RWPE2 (cell line): Measurements from ENCODE around the gene SOX30.
A peak's percentile ranks its signal among the peaks of the same experiment; 100 is the strongest.
"Not testable (repeated sequence)": the region's sequence is repeated elsewhere in the genome, so short reads cannot be mapped to it uniquely, and the experiment has no call there.

ENCODE experiments used
- ATAC-seq: fragments of 200-7000 bp; cut with Tn5 transposase; 3 replicates; pipeline ENCODE4 v1.9.1; 2021; ENCODE audit warnings: low read depth
- DNase-seq: peaks from one replicate; pipeline ENCODE4 v3.0.0-alpha.2; 2020; ENCODE audit warnings: low spot score
- H3K27ac ChIP-seq: fragments of 450-650 bp; 2 replicates; pipeline ENCODE4 v1.5.1; 2017; ENCODE audit warnings: mild to moderate bottlenecking; ENCODE audit not compliant: poor library complexity, severe bottlenecking
- H3K27me3 ChIP-seq: fragments of 250-450 bp; sonication (Bioruptor Pico); 2 replicates; pipeline ENCODE4 v1.5.1; 2021; ENCODE audit warnings: mild to moderate bottlenecking, moderate library complexity; ENCODE audit not compliant: insufficient read depth, poor library complexity, severe bottlenecking
- H3K36me3 ChIP-seq: fragments of 250-450 bp; sonication (Bioruptor Pico); 2 replicates; pipeline ENCODE4 v1.5.1; 2020; ENCODE audit warnings: low read depth, mild to moderate bottlenecking, moderate library complexity
- H3K4me1 ChIP-seq: fragments of 250-450 bp; sonication (Bioruptor Pico); 2 replicates; pipeline ENCODE4 v1.5.1; 2021; ENCODE audit warnings: mild to moderate bottlenecking, moderate library complexity; ENCODE audit not compliant: insufficient read depth, poor library complexity, severe bottlenecking
- H3K4me3 ChIP-seq: fragments of 250-450 bp; sonication (Bioruptor Pico); 2 replicates; pipeline ENCODE4 v1.5.1; 2021; ENCODE audit warnings: mild to moderate bottlenecking, moderate library complexity; ENCODE audit not compliant: severe bottlenecking
- H3K9me3 ChIP-seq: fragments of 250-450 bp; sonication (Bioruptor Pico); 2 replicates; pipeline ENCODE4 v1.5.1; 2021; ENCODE audit warnings: mild to moderate bottlenecking, moderate library complexity; ENCODE audit not compliant: severe bottlenecking
- TF ChIP-seq, protein P1 (sequence below): fragments of 450-650 bp; IDR thresholded peaks from one replicate; pipeline ENCODE4 v1.5.1; 2017; ENCODE audit warnings: mild to moderate bottlenecking, moderate library complexity; ENCODE audit not compliant: poor library complexity, severe bottlenecking

The SOX30 gene

DNA sequence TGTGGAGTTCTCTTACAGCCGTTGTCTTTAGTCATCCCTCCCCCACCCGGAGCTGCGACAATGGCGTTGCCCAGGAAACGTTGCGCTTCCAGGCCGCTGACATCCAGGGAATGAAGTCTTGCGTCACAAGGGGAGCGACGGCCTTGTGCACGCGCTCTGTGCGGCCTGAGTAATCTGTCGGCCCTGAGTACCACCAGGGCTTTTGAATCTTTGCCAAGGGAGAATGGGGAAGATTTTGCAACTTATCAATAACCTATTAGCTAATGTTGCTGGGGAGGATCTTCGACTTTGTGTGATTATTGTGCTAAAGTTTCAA is at the start of gene SOX30:
Gene SOX30 (minus strand): TSS at position 62 of the 316 bp plus-strand sequence. CDS start 360 bp downstream, outside the sequence.
- ATAC-seq = no peak
- no peak within 1 kb of the TSS for H3K27ac ChIP-seq
- DNase-seq = no peak
- H3K27me3 ChIP-seq = no peaks in the 10 kb centered on the region
- H3K4me1 ChIP-seq = no peaks in the 10 kb centered on the region
- no peaks in the 10 kb centered on the region for H3K36me3 ChIP-seq
- TF ChIP-seq, protein P1, sequence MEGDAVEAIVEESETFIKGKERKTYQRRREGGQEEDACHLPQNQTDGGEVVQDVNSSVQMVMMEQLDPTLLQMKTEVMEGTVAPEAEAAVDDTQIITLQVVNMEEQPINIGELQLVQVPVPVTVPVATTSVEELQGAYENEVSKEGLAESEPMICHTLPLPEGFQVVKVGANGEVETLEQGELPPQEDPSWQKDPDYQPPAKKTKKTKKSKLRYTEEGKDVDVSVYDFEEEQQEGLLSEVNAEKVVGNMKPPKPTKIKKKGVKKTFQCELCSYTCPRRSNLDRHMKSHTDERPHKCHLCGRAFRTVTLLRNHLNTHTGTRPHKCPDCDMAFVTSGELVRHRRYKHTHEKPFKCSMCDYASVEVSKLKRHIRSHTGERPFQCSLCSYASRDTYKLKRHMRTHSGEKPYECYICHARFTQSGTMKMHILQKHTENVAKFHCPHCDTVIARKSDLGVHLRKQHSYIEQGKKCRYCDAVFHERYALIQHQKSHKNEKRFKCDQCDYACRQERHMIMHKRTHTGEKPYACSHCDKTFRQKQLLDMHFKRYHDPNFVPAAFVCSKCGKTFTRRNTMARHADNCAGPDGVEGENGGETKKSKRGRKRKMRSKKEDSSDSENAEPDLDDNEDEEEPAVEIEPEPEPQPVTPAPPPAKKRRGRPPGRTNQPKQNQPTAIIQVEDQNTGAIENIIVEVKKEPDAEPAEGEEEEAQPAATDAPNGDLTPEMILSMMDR = no peak
- no peaks in the 10 kb centered on the region for H3K9me3 ChIP-seq
- no peak within 1 kb of the TSS for H3K4me3 ChIP-seq

DNA sequence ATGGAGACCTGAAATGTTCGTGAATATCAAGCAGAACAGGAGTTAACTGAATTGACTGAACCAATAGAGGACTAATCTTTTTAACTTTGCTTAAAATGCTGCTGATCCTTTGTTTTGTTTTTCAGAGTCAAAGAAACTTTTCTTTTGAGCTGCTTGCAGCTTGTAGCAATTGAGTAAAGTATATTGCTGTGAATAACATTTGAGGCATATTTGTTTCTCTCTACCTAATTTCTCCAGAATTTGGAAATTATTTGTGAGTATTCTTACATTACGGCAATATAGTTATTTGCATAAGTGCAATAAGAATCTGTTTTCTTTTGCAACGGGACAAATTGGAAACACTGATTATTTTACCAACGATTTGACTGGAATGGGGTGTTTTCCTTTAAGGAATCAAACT is 46.4 kb upstream of the SOX30 start:
- H3K36me3 ChIP-seq, DNase-seq: not testable (repeated sequence)

DNA sequence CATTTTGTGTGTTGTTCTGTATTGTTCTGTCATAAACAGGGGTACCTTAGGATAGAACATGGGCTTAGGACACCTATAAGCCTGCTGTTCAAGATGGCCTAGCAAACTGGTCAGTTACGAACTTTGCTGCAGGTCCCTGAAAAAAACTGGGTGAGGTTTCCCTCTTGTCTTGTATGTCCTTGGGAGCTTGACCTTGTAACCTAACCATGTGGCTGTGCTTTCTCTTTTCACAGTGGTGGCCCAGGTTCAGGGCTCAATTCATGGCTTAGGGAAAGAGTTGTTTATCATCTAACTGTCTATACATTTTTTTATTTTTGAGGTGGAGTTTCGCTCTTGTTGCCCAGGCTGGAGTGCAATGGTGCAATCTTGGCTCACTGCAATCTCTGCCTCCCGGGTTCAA is 43.9 kb upstream of the SOX30 start:
- H3K36me3 ChIP-seq, H3K4me1 ChIP-seq, H3K4me3 ChIP-seq, ATAC-seq, H3K27me3 ChIP-seq, H3K27ac ChIP-seq, H3K9me3 ChIP-seq, DNase-seq: not testable (repeated sequence)

More for the DNA sequence above, 46.4 kb upstream of the SOX30 start:
- not testable (repeated sequence) for H3K27ac ChIP-seq, H3K4me1 ChIP-seq, H3K9me3 ChIP-seq, H3K4me3 ChIP-seq, ATAC-seq, H3K27me3 ChIP-seq

DNA sequence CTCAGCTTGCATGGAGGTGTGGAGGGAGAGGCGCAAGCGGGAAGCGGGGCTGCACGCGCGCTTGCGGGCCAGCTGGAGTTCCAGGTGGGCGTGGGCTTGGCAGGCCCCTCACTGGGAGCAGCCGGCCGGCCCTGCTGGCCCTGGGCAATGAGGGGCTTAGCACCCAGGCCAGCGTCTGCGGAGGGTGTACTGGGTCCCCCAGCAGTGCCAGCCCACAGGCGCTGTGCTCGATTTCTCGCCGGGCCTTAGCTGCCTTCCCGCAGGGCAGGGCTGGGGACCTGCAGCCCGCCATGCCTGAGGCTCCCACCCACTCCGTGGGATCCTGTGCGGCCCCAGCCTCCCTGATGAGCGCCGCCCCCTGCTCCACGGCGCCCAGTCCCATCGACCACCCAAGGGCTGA is 41.6 kb upstream of the SOX30 start:
- H3K36me3 ChIP-seq, H3K4me3 ChIP-seq, H3K4me1 ChIP-seq, ATAC-seq, H3K27me3 ChIP-seq, DNase-seq, H3K9me3 ChIP-seq, H3K27ac ChIP-seq: not testable (repeated sequence)

DNA sequence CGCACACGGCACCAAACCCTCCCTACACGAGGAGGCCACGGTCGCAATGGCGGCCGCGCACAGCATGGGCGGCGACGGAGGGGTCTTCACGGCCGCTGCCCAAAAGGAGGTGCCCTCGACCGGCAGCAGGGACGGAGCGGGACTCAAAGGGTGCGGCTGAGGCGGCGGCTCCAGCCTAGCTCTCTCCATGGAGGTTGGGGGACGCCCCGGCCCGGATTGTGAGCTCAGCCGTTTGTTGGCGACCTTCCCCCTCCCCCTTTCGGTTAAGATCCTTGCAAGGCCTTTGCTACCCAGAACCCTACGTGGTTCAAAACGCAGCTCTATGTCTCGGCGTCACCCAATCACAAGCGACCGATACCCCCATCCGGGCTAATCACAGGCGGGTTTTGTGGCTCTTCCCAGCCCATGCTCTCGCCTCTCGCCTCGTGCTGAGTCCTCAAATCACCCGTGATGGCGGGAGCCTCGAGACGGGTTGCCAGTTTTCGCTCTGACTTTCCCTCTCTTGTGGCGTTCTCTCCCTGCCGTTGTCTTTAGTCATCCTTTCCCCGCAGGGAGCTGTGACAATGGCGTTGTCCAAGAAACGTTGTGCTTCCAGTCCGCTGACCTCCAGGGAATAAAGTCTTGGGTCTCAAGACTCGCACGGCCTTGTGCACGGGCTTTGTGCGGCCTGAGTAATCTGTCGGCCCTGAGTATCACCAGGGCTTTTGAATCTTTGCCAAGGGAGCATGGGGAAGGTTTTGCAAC is 38.6 kb upstream of the SOX30 start:
- TF ChIP-seq, protein P1 = no peak
- no peak overlapping the region for H3K27ac ChIP-seq
- no peaks in the 10 kb centered on the region for H3K27me3 ChIP-seq
- no peaks in the 10 kb centered on the region for H3K4me1 ChIP-seq
- ATAC-seq (no peak), DNase-seq (no peak)
- no peaks in the 10 kb centered on the region for H3K36me3 ChIP-seq
- no peak overlapping the region for H3K4me3 ChIP-seq
- H3K9me3 ChIP-seq = no peaks in the 10 kb centered on the region

DNA sequence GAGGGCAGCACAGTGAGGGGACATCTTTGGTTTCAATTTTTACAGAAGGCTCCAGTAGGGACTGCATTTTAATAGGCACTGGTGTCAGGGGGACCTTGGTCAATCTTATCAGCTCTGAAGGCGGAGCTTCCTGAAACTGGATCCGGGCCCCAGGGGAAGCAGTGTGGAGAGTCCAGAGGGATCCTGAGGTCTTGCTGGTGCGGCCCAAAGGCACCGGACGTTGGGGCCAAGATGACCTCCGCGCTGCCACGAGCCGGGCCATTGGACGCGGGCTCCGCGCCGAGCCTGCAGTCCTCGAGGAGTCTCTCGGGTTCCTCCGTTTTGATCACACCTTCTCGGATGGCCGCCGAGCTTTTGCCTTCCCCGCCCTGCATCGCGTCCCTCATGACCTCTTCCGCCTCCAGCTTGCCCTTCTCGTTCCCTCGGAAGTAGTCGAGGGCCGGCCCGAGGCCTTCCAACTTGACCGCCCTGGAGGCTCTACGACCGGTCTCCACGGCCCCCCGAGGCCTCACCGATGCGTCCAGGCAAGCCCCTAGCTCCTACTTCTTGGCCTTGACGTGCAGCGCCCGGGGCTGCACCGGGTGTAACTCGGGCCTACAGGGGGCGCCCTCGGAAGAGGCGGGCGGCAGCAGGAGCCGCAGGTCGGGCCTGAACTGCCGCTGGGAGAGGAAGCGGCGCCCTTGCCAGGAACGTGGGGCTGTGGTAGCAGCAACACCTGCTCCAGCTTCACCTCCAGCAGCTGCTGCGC is 37.9 kb upstream of the SOX30 start:
- Histone ChIP-seq H3K36me3 (no peaks in the 10 kb centered on the region), H3K9me3 (no peaks in the 10 kb centered on the region), H3K4me1 (no peaks in the 10 kb centered on the region), H3K4me3 (no peak overlapping the region), H3K27me3 (no peaks in the 10 kb centered on the region), H3K27ac (no peak overlapping the region)
- no peak for ATAC-seq
- TF ChIP-seq, protein P1 = peak; percentile 8
- no peak for DNase-seq
